ENCODE results near the gene ENTPD8.
"Not testable (repeated sequence)": the region's sequence is repeated elsewhere in the genome, so short reads cannot be mapped to it uniquely, and the experiment has no call there.

Gene ENTPD8

GRCh38 chr9:137474271-137474670 lies 33.1 kb upstream of the ENTPD8 start:
- no peak for DNase-seq (ENCODE audit: low read depth)
- TF ChIP-seq CTCF (IDR thresholded peaks at IDR 0.05; ENCODE audit: insufficient read depth, low read depth, low read length, missing control alignments): no peak
- H3K4me3 ChIP-seq (ENCODE audit: low read length): no peak overlapping the region

GRCh38 chr9:137470785-137471184 lies 29.6 kb upstream of the ENTPD8 start:
- DNase-seq (ENCODE audit: low read depth): no peak
- no peak overlapping the region for H3K4me3 ChIP-seq (ENCODE audit: low read length)
- no peak for TF ChIP-seq CTCF (IDR thresholded peaks at IDR 0.05; ENCODE audit: insufficient read depth, low read depth, low read length, missing control alignments)

- DNase-seq (ENCODE audit: low read depth): no peak
- no peak for TF ChIP-seq CTCF (IDR thresholded peaks at IDR 0.05; ENCODE audit: insufficient read depth, low read depth, low read length, missing control alignments)
- H3K4me3 ChIP-seq (ENCODE audit: low read length): no peak overlapping the region
These were observed 26.7 kb upstream of the ENTPD8 start for GRCh38 chr9:137467896-137468295.

GRCh38 chr9:137467161-137467581 lies 26.0 kb upstream of the ENTPD8 start:
- no peak for DNase-seq (ENCODE audit: low read depth)
- H3K4me3 ChIP-seq (ENCODE audit: low read length): no peak overlapping the region
- TF ChIP-seq CTCF (IDR thresholded peaks at IDR 0.05; ENCODE audit: insufficient read depth, low read depth, low read length, missing control alignments): no peak

- not testable (repeated sequence) for H3K4me3 ChIP-seq (ENCODE audit: low read length)
These were observed 25.4 kb upstream of the ENTPD8 start for GRCh38 chr9:137466389-137467085.

GRCh38 chr9:137465720-137466388 lies 24.7 kb upstream of the ENTPD8 start:
- no peak for TF ChIP-seq CTCF (IDR thresholded peaks at IDR 0.05; ENCODE audit: insufficient read depth, low read depth, low read length, missing control alignments)
- DNase-seq (ENCODE audit: low read depth): no peak
- no peak overlapping the region for H3K4me3 ChIP-seq (ENCODE audit: low read length)

More at GRCh38 chr9:137466389-137467085, 25.4 kb upstream of the ENTPD8 start:
- not testable (repeated sequence) for DNase-seq (ENCODE audit: low read depth)

- no peak overlapping the region for H3K4me3 ChIP-seq (ENCODE audit: low read length)
- no peak for TF ChIP-seq CTCF (IDR thresholded peaks at IDR 0.05; ENCODE audit: insufficient read depth, low read depth, low read length, missing control alignments)
- DNase-seq (ENCODE audit: low read depth): no peak
These were observed 24.0 kb upstream of the ENTPD8 start for GRCh38 chr9:137465000-137465719.
